Renal cortex interstitium (tissue), 11 donors: ENCODE data around the gene ITGA2. TPM values are rescaled to one million over a fixed set of nuclear protein-coding genes. Genes with fewer than 3 reads are reported as not detected.

Experiments
- DNase-seq, 11 donors: peaks; one replicate each; pipeline ENCODE4 v3.0.0-alpha.2; 2013; ENCODE audit warnings: low read depth in 9 of 11, low spot score in 4 of 11; ENCODE audit errors: extremely low read depth in 1 of 11
- polyA plus RNA-seq, 3 donors: library from polyadenylated mRNA; unstranded; fragments of 120-200 nt; gene quantifications; one replicate each; pipeline ENCODE4 v1.2.1, GENCODE V29; 2013; ENCODE audit not compliant: insufficient read length in 3 of 3

The ITGA2 gene
- polyA plus RNA-seq, 3 donors, result 26.1 to 32.5 (median 27.1) TPM

DNA sequence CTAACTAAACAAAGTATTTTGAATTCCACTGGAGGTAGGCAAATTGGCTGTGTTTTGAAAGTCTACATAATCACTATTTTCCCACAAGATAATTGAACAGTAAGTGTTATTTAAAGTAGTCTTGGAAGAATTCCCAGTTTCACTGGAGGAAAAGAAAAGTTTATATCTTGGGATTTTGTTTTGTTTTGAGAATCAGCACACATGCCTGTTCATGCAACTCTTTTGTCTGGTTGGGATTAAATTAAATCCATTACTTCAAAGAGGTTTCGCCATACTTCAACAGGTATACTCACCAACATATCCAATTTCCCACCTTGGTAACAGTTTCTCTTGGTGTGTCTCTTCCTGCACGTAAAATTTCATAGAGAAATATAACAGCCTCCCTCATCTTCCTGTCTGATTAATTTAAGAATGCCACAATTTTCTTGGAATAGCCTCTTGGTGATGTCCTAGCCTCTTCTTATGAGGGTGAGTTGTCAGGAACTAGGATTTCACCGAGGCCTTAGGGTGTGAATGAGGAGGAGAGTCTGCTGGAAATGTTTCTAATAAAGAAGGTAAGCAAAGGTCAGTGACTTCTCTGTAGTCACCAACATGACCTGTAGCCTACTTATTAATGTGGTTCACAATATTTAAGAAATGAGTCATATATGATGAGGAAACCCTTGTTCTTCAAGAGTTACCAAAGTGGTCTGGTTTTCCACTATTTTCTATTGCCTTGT lies 48.1 kb downstream of the ITGA2 start:
- no peak for DNase-seq

DNA sequence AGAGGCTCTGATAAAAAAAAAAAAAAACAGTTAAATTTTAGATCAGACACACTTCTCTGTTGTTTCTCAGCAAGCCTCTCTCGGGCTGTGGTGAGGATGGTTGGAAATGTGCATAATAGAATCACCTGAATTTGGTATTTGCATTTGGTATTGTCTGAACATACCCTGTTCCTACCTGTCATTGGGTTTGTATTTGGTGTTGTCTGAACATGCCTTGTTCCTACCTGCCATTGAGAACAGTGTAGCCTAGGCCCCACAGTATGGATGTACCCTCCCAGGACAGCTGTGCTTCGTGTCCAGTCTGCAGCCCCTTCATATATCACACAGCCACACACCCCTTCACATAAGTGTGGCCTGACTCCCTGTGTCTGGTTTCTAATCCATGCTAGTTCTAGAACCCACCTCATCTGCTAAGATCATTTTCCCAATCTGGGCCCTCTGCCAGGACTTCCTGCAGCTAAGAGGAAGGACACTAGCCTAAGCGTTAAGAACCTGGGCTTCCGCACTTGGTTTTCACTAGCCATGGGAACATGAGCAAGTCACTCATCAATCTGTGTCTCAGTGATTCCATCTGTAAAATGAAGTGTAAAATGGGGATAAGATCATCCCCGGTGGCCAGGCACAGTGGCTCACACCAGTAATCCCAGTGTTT lies 49.2 kb downstream of the ITGA2 start:
- DNase-seq, result no peak

- no peak for DNase-seq
These were observed 50.7 kb downstream of the ITGA2 start for GRCh38 chr5:53039855-53040254.

DNA sequence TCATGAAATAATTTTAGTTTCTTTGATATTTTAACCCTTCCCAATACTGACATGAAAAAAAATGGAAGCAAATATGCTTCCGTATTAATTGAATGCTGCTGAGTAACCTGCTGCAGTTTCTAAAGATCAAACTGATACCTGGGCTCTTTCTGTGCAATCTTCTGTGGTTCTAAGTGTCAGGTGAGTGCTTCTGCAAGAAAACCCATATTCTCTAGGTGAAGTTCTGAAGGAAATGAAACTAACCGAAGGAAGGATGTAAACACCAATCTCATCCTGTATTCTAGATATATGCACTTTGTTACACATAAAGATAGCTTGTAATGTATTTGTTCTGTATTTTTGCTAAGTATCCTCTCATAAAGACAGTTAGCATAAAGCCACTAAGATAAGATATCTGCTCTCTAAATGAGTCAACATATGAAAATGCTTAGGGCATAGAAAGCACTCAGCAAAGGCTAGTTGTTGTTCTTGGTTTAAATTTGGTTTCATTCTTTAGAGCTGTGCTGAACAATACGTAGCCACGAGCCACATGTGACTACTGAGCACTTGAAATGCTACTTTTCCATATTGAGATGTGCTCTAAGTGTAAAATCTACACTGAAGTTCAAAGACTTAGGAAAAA lies 52.0 kb downstream of the ITGA2 start:
- no peak for DNase-seq

- no peak for DNase-seq
These were observed 52.6 kb downstream of the ITGA2 start for GRCh38 chr5:53041740-53042139.

- DNase-seq, result no peak
These were observed 56.1 kb downstream of the ITGA2 start for GRCh38 chr5:53045263-53045662.

- DNase-seq, result no peak
These were observed 59.1 kb downstream of the ITGA2 start for GRCh38 chr5:53048248-53048647.

GRCh38 chr5:53052499-53052898 lies 63.3 kb downstream of the ITGA2 start:
- no peak for DNase-seq

GRCh38 chr5:53053364-53053763 lies 64.2 kb downstream of the ITGA2 start:
- DNase-seq, result no peak

DNA sequence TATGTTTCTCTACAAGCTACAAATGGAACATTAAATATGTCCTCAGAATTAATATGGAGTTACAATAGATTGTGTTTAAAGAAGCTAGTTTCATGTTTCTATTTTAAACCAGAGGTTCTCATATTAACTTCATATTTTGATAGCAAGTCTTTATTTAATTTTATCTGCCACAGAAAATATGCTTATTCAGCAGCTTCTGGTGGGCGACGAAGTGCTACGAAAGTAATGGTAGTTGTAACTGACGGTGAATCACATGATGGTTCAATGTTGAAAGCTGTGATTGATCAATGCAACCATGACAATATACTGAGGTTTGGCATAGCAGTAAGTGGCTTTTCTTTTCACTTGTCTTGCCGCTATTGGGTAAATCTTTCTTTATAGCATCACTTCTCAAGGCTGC lies 66.2 kb downstream of the ITGA2 start:
- DNase-seq, result no peak

DNA sequence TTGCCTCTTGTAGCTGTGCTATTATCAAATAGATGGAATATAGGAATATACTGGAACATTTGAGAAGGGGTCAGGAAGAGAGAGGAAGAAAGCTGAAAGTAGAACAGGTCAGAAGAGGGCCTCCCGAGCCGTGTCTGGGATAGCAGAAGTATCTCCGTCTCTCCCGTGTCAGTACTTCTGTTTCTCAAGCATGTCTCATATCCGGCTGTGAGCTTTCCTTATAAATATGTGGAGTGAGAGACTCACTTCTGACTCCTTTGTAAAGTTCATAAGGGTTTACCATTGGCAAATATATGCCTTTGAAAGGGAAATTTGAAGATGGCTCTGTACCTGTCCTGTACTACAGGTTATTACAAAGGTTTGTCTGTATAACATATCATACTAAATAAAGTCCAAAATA lies 70.1 kb downstream of the ITGA2 start:
- DNase-seq, result no peak

- DNase-seq, result no peak
These were observed 74.0 kb downstream of the ITGA2 start for GRCh38 chr5:53063176-53063575.

DNA sequence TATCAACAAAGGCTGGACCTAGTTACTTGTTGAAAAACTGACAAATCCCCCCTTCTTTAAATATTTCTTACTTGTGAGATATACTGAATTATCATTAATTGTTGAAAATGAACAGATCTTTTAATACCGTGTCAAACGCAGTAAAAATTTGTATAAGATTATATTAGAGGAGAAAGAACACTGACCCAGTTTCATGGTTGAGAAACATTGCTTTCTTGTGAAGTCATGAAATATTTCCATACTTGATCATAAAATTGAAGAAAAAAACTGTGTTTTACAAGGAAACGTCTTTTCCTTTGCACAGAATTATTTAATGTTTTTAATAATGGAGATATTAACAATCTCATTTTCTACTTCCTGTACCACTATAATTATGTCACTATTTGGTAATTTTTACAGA lies 74.6 kb downstream of the ITGA2 start:
- DNase-seq, result no peak

DNA sequence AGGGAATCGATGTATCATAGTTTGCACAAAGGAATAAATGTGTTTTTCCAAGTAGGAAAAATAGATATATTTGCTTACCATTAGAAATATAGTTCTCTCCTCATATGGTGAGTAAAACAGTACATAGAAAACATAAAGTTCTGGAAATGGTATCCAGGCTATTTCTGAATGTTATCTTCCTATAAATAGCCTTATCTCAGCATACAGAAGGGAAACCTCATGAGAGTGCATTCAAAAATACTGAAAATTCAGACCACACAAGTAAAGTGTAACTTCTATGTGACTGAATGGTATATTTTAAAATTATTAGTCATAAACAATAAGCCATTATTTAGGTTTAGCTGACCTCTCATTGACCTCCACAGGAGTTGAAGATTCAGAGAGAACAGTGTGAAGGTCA lies 76.9 kb downstream of the ITGA2 start:
- no peak for DNase-seq

DNA sequence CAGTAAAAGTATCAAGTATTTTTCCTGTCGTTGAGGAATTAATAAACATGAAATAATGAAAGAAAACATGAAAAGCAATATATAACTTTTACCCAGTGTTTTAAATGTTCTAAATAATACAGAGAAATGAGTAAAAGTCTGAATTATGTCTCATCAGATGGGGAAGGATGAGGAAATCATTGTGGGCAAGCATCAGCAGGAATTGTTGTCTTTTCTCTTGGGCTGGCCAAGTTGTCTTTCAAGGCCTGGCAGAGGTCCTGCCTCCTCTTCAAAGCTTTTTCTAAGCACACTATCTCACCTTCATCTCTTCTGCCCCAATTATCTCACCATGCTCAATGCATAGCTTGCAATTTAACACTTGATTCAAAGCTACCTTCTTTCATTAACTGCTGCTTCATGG lies 78.5 kb downstream of the ITGA2 start:
- DNase-seq, result no peak

GRCh38 chr5:53068291-53068836 lies 79.2 kb downstream of the ITGA2 start:
- DNase-seq, result no peak

GRCh38 chr5:53069626-53070025 lies 80.5 kb downstream of the ITGA2 start:
- DNase-seq, result no peak

- no peak for DNase-seq
These were observed 82.1 kb downstream of the ITGA2 start for GRCh38 chr5:53071298-53071697.

- DNase-seq, result no peak
These were observed 82.6 kb downstream of the ITGA2 start for GRCh38 chr5:53071738-53072137.

DNA sequence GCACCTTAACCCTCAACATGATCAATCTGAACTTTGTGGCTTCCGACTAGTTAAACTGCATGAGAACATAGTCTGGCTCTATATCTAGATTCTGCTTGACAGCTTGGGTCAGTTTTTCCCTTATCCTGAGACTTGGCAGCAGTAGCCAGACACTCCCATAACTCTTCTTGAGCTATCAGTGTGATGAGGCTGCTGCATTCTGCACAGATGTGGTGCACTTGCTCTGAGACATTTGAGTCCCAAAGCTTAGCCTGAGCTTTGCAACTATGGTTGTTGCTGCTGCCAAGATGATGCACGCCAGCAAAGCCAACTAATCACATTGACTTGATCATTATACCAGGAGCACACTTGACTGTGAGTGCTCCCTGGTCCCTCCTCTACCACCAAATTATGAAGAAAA lies 84.2 kb downstream of the ITGA2 start:
- DNase-seq, result no peak
